ENCODE results near the gene SYMPK. TPM values are rescaled to one million over a fixed set of nuclear protein-coding genes. Genes with fewer than 3 reads are reported as not detected.

SYMPK gene
- total RNA-seq, 1 donor from 2014 or later = 115 TPM

- no peaks in the 10 kb centered on the region for H3K9me3 Mint-ChIP-seq
- peaks cover 10% of the 10 kb centered on the region for H3K27me3 Mint-ChIP-seq (ENCODE audit: low read depth)
- H3K36me3 Mint-ChIP-seq (ENCODE audit: low read depth) = peaks cover 12% of the 10 kb centered on the region
- TF ChIP-seq, protein P1, sequence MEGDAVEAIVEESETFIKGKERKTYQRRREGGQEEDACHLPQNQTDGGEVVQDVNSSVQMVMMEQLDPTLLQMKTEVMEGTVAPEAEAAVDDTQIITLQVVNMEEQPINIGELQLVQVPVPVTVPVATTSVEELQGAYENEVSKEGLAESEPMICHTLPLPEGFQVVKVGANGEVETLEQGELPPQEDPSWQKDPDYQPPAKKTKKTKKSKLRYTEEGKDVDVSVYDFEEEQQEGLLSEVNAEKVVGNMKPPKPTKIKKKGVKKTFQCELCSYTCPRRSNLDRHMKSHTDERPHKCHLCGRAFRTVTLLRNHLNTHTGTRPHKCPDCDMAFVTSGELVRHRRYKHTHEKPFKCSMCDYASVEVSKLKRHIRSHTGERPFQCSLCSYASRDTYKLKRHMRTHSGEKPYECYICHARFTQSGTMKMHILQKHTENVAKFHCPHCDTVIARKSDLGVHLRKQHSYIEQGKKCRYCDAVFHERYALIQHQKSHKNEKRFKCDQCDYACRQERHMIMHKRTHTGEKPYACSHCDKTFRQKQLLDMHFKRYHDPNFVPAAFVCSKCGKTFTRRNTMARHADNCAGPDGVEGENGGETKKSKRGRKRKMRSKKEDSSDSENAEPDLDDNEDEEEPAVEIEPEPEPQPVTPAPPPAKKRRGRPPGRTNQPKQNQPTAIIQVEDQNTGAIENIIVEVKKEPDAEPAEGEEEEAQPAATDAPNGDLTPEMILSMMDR (conservative IDR thresholded peaks at IDR 0.05) = no peak
- peaks cover 22% of the 10 kb centered on the region for H3K4me1 Mint-ChIP-seq
- peak overlapping the region; percentile 87 for H3K4me3 Mint-ChIP-seq
- no peak for DNase-seq (ENCODE audit: low read depth, low spot score)
- H3K27ac Mint-ChIP-seq (ENCODE audit: unreplicated experiment) = no peak overlapping the region
Observed at GRCh38 chr19:45778010-45778661, 84.8 kb downstream of the SYMPK start.

DNA sequence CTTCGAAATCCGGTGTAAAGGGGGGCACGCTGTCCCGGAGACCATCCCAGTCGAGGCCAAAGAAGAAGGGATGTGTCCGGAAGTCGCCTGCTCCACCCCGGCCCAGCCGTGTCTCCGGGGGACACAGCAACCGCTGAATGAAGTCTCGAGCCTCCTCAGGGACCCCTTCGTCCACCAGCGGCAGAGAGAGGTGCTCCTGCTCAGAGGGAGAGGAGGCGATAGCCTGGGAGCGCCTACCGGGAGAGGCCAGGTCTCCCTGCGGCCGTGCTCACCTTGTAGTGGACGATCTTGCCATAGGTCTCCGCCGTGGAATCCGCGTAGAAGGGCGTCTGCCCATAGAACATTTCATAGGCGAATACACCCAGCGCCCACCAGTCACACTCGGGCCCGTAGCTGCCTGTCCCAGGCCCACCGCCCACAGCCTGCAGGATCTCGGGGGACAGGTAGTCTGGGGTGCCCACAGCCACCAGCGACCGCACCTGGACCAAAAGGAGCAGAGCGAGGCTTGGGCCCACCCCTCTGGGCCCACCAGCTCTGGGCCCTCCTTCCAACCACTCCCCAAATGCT, 85.5 kb downstream of the SYMPK start:
- Mint-ChIP-seq H3K4me1 (peaks cover 21% of the 10 kb centered on the region), H3K36me3 (ENCODE audit: low read depth) (peaks cover 12% of the 10 kb centered on the region), H3K27ac (ENCODE audit: unreplicated experiment) (no peak overlapping the region), H3K9me3 (no peaks in the 10 kb centered on the region), H3K27me3 (ENCODE audit: low read depth) (peaks cover 10% of the 10 kb centered on the region), H3K4me3 (peak overlapping the region; percentile 27)
- TF ChIP-seq, protein P1 (conservative IDR thresholded peaks at IDR 0.05) = no peak
- DNase-seq (ENCODE audit: low read depth, low spot score) = no peak

GRCh38 chr19:45774765-45775164, 88.2 kb downstream of the SYMPK start:
- H3K27ac Mint-ChIP-seq (ENCODE audit: unreplicated experiment) = no peak overlapping the region
- no peak for DNase-seq (ENCODE audit: low read depth, low spot score)
- H3K27me3 Mint-ChIP-seq (ENCODE audit: low read depth) = peaks cover 20% of the 10 kb centered on the region
- H3K4me1 Mint-ChIP-seq = peaks cover 27% of the 10 kb centered on the region
- H3K4me3 Mint-ChIP-seq = peak overlapping the region; percentile 44
- H3K36me3 Mint-ChIP-seq (ENCODE audit: low read depth) = peaks cover 22% of the 10 kb centered on the region
- TF ChIP-seq, protein P1 (conservative IDR thresholded peaks at IDR 0.05) = no peak
- H3K9me3 Mint-ChIP-seq = no peaks in the 10 kb centered on the region

GRCh38 chr19:45773384-45773783, 89.6 kb downstream of the SYMPK start:
- no peaks in the 10 kb centered on the region for H3K9me3 Mint-ChIP-seq
- H3K36me3 Mint-ChIP-seq (ENCODE audit: low read depth) = peaks cover 17% of the 10 kb centered on the region
- no peak for DNase-seq (ENCODE audit: low read depth, low spot score)
- TF ChIP-seq, protein P1 (conservative IDR thresholded peaks at IDR 0.05) = no peak
- H3K4me1 Mint-ChIP-seq = peaks cover 20% of the 10 kb centered on the region
- H3K4me3 Mint-ChIP-seq = peak overlapping the region; percentile 69
- peaks cover 23% of the 10 kb centered on the region for H3K27me3 Mint-ChIP-seq (ENCODE audit: low read depth)
- H3K27ac Mint-ChIP-seq (ENCODE audit: unreplicated experiment) = no peak overlapping the region

GRCh38 chr19:45772912-45773311, 90.0 kb downstream of the SYMPK start:
- Mint-ChIP-seq H3K27ac (ENCODE audit: unreplicated experiment) (no peak overlapping the region), H3K27me3 (ENCODE audit: low read depth) (peaks cover 23% of the 10 kb centered on the region), H3K4me1 (peaks cover 20% of the 10 kb centered on the region), H3K4me3 (peak overlapping the region; percentile 69), H3K9me3 (no peaks in the 10 kb centered on the region), H3K36me3 (ENCODE audit: low read depth) (peaks cover 16% of the 10 kb centered on the region)
- DNase-seq (ENCODE audit: low read depth, low spot score) = no peak
- TF ChIP-seq, protein P1 (conservative IDR thresholded peaks at IDR 0.05) = no peak
